B cell (primary cell): Measurements from ENCODE around the gene BSDC1.

Experiments used
- EZH2 ChIP-seq: IDR thresholded peaks from 2 replicates; pipeline ENCODE4 v1.6.1; 2012; ENCODE audit warnings: borderline replicate concordance, low read depth, mild to moderate bottlenecking, moderate library complexity, low read length; ENCODE audit not compliant: insufficient read depth, poor library complexity, severe bottlenecking
- TF ChIP-seq, protein P1 (sequence below): fragments of 200-600 bp; IDR thresholded peaks from one replicate; pipeline ENCODE4 v1.8.0; 2022; ENCODE audit warnings: antibody characterized with exemption, mild to moderate bottlenecking

DNA sequence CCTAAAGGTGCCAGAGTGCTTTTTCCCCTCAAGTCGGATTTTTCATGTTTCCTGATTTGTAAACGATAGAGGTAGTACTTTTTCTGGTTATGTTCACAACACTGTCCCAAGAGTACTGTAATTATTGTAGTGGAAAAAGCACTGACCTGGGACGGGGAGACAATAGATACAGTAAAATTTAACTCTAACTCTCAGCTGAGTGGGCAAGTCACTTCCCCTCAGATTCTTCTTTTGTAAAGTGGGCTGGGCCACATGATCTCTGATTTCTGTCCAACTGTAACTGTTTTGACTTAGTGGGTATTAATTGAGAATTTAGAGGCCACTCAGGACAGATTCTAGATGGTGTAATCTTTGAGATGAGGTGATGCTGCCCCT, 77.4 kb downstream of the BSDC1 start:
- TF ChIP-seq, protein P1, sequence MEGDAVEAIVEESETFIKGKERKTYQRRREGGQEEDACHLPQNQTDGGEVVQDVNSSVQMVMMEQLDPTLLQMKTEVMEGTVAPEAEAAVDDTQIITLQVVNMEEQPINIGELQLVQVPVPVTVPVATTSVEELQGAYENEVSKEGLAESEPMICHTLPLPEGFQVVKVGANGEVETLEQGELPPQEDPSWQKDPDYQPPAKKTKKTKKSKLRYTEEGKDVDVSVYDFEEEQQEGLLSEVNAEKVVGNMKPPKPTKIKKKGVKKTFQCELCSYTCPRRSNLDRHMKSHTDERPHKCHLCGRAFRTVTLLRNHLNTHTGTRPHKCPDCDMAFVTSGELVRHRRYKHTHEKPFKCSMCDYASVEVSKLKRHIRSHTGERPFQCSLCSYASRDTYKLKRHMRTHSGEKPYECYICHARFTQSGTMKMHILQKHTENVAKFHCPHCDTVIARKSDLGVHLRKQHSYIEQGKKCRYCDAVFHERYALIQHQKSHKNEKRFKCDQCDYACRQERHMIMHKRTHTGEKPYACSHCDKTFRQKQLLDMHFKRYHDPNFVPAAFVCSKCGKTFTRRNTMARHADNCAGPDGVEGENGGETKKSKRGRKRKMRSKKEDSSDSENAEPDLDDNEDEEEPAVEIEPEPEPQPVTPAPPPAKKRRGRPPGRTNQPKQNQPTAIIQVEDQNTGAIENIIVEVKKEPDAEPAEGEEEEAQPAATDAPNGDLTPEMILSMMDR: no peak
- no peak for TF ChIP-seq EZH2
